Cardiac muscle cell (in vitro differentiated cells and primary cell): ENCODE results near the gene ELOA. TPM values are rescaled to one million over a fixed set of nuclear protein-coding genes. Genes with fewer than 3 reads are reported as not detected.

Experiments
- DNase-seq, 2 donors: peaks; one replicate each; pipeline versions ENCODE4 v3.0.0 to v3.0.0-alpha.2; 2010 to 2017; ENCODE audit warnings: low read depth in 1 of 2, low spot score in 1 of 2
- H3K27ac ChIP-seq: fragments of 200-600 bp; sonication (generic); 2 replicates; pipeline ENCODE4 v1.5.1; 2016
- H3K27me3 ChIP-seq: fragments of 200-600 bp; sonication (generic); 2 replicates; pipeline ENCODE4 v1.6.0; 2016; ENCODE audit warnings: control low read depth
- H3K36me3 ChIP-seq: fragments of 200-600 bp; sonication (generic); 2 replicates; pipeline ENCODE4 v1.5.1; 2016; ENCODE audit warnings: control low read depth
- H3K4me1 ChIP-seq: fragments of 200-600 bp; sonication (generic); 2 replicates; pipeline ENCODE4 v1.8.1; 2017; ENCODE audit warnings: low read depth, mild to moderate bottlenecking, mixed run types
- H3K4me3 ChIP-seq: fragments of 200-600 bp; sonication (generic); 2 replicates; pipeline ENCODE4 v1.5.1; 2016; ENCODE audit warnings: mild to moderate bottlenecking
- H3K9me3 ChIP-seq: fragments of 200-600 bp; sonication (generic); 2 replicates; pipeline ENCODE4 v1.5.1; 2017; ENCODE audit warnings: low read depth, mild to moderate bottlenecking, control low read depth
- CTCF ChIP-seq: IDR thresholded peaks from 2 replicates; pipeline ENCODE4 v1.5.1; 2012; ENCODE audit warnings: low read depth, mild to moderate bottlenecking, low read length
- polyA plus RNA-seq: library from polyadenylated mRNA; unstranded; fragments of >200 nt; fragmentation: Nextera tagmentation; extraction: Ambion mirVana; gene quantifications from 2 replicates; pipeline ENCODE4 v1.2.1, GENCODE V29; 2016
- total RNA-seq: library from RNA; depleted of rRNA; stranded (reverse); fragments of >200 nt; gene quantifications from 2 replicates; pipeline ENCODE4 v1.2.3, GENCODE V29; 2016

ELOA gene
- total and polyA plus RNA-seq, 2 experiments from 2014 or later: 34.8 to 42.1 TPM

- no peaks in the 10 kb centered on the region for H3K9me3 ChIP-seq
- H3K4me3 ChIP-seq: no peak overlapping the region
- no peaks in the 10 kb centered on the region for H3K27me3 ChIP-seq
- no peak for DNase-seq
- H3K36me3 ChIP-seq: no peaks in the 10 kb centered on the region
- H3K27ac ChIP-seq: peak overlapping the region; percentile 1
- peaks cover 4% of the 10 kb centered on the region for H3K4me1 ChIP-seq
- TF ChIP-seq CTCF: peak; percentile 8
These were observed 55.4 kb downstream of the ELOA start for GRCh38 chr1:23798662-23799142.

GRCh38 chr1:23799255-23799569 is 55.9 kb downstream of the ELOA start:
- TF ChIP-seq CTCF: no peak
- Histone ChIP-seq H3K27ac (peak overlapping the region; percentile 1), H3K36me3 (no peaks in the 10 kb centered on the region), H3K4me1 (peaks cover 4% of the 10 kb centered on the region), H3K4me3 (no peak overlapping the region), H3K9me3 (no peaks in the 10 kb centered on the region), H3K27me3 (no peaks in the 10 kb centered on the region)
- no peak for DNase-seq

GRCh38 chr1:23799570-23800399 is 56.5 kb downstream of the ELOA start:
- peak overlapping the region; percentile 58 for H3K4me3 ChIP-seq
- H3K36me3 ChIP-seq: no peaks in the 10 kb centered on the region
- H3K27ac ChIP-seq: peak overlapping the region; percentile 78
- H3K27me3 ChIP-seq: no peaks in the 10 kb centered on the region
- DNase-seq: peak; percentile 63 to 71
- H3K9me3 ChIP-seq: no peaks in the 10 kb centered on the region
- no peak for TF ChIP-seq CTCF
- H3K4me1 ChIP-seq: peaks cover 4% of the 10 kb centered on the region

GRCh38 chr1:23800400-23801337 is 57.4 kb downstream of the ELOA start, which contains the start of gene GALE:
TSS of gene GALE (minus strand) at chr1:23800754. CDS start at chr1:23799007, 1,747 bp downstream.
- Histone ChIP-seq H3K27ac (peak within 1 kb of the TSS; percentile 78), H3K4me1 (peaks cover 4% of the 10 kb centered on the region), H3K27me3 (no peaks in the 10 kb centered on the region), H3K4me3 (peak within 1 kb of the TSS; percentile 58), H3K36me3 (no peaks in the 10 kb centered on the region), H3K9me3 (no peaks in the 10 kb centered on the region)
- DNase-seq: peak; percentile 94 to 97
- no peak for TF ChIP-seq CTCF

GRCh38 chr1:23801338-23801748 is 58.1 kb downstream of the ELOA start:
- Histone ChIP-seq H3K27ac (peak overlapping the region; percentile 78), H3K36me3 (no peaks in the 10 kb centered on the region), H3K4me1 (peaks cover 4% of the 10 kb centered on the region), H3K27me3 (no peaks in the 10 kb centered on the region), H3K4me3 (peak overlapping the region; percentile 58), H3K9me3 (no peaks in the 10 kb centered on the region)
- no peak for DNase-seq
- TF ChIP-seq CTCF: no peak
